Stimulated activated CD8-positive, alpha-beta memory T cell treated with anti-CD3 and anti-CD28 coated beads, Interleukin-2, amount 100 ng/mL, for 1 hour (primary cell): Measurements from ENCODE around the gene PDCD1.
A peak's percentile ranks its signal among the peaks of the same experiment; 100 is the strongest.
"Not testable (repeated sequence)": the region's sequence is repeated elsewhere in the genome, so short reads cannot be mapped to it uniquely, and the experiment has no call there.

Experiments used
- DNase-seq, 2 donors: peaks; one replicate each; pipeline ENCODE4 v3.0.0-alpha.2; 2020; ENCODE audit warnings: low read depth in 2 of 2

PDCD1 gene

GRCh38 chr2:241877989-241878970 lies 19.6 kb upstream of the PDCD1 start:
- DNase-seq, result peak in 1 of 2 donors; percentile 53

GRCh38 chr2:241877197-241877685 lies 18.5 kb upstream of the PDCD1 start:
- no peak for DNase-seq

DNA sequence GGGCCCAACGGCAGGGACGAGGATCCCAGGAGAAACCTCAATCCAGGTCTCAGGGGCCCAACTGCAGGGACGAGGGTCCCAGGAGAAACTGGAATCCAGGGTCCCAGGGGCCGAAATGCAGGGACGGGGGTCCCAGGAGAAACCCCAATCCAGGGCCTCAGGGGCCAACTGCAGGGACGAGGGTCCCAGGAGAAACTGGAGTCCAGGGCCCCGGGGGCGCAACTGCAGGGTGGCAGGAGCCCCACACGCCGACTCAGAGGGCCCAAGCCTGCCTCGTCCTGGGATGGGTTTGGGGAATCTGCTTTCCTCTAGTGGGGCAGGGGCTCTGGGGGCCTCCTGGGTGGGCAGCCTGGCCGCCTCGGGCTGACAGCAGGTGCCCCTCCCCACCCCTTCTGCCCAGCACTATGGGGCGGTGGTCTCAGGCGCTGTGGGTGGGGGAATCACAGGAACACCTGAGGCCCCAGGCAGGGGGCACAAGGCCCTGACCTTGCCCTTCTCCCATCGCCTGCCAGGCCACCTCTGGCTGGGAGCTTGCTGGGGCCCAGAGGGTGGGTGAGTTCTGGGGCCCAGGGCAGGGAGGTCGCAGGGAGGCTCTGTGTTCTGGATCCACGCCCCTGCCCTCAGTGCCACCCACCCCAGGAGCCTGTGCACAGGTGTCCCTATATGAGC lies 18.0 kb upstream of the PDCD1 start:
- DNase-seq, result no peak

DNA sequence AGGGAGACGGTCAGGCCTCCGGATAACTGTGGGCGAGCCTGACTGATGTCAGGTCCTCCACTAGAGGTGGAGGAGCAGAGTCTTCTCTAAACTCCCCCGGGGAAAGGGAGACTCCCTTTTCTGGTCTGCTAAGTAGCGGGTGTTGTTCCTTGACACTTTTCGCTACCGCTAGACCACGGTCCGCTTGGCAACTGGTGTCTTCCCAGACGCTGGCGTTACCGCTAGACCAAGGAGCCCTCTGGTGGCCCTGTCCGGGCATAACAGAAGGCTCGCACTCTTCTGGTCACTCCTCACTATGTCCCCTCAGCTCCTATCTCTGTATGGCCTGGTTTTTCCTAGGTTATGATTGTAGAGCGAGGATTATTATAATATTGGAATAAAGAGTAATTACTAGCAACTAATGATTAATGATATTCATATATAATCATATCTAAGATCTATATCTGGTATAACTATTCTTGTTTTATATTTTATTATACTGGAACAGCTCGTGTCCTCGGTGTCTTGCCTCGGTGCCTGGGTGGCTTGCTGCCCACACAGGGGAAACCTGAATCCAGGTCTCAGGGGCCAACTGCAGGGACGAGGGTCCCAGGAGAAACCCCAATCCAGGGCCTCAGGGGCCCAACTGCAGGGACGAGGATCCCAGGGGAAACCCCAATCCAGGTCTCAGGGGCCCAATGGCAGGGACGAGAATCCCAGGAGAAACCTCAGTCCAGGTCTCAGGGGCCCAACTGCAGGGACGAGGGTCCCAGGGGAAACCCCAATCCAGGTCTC lies 17.2 kb upstream of the PDCD1 start:
- DNase-seq, result not testable (repeated sequence)

DNA sequence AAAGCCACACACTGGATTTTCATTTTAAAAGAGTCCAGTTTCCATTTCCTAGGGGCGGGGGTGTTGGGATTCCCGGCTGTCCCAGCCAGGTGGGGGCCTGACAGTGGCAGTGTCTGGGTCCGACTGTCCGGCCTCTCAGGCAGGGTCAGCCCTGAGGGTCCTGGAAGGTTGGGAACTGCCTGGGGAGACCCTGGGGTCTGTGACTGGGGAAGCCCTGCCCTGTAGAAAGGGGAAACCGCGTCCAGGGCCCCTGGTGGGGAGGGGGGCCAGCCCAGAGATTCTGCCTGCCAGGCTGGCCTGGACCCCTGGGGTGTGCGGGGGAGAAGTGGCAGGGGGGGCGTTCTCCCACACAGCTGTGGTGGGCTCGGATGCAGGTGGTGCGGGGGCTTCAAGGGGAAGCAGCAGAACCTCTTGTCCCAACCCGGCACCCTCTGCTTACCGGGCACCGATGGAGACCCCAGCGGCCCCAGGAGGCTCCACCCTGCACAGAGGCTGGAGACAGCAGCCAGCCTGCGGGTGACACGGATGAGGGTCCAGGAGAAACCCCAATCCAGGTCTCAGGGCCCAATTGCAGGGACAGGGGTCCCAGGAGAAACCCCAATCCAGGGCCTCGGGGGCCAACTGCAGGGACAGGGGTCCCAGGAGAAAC lies 15.7 kb upstream of the PDCD1 start:
- DNase-seq, result no peak

GRCh38 chr2:241873803-241874110 lies 15.1 kb upstream of the PDCD1 start:
- DNase-seq, result no peak

GRCh38 chr2:241873081-241873802 lies 14.5 kb upstream of the PDCD1 start:
- no peak for DNase-seq

GRCh38 chr2:241872313-241872642 lies 13.6 kb upstream of the PDCD1 start:
- no peak for DNase-seq

- no peak for DNase-seq
Measured at GRCh38 chr2:241871538-241872312, 13.0 kb upstream of the PDCD1 start.

DNA sequence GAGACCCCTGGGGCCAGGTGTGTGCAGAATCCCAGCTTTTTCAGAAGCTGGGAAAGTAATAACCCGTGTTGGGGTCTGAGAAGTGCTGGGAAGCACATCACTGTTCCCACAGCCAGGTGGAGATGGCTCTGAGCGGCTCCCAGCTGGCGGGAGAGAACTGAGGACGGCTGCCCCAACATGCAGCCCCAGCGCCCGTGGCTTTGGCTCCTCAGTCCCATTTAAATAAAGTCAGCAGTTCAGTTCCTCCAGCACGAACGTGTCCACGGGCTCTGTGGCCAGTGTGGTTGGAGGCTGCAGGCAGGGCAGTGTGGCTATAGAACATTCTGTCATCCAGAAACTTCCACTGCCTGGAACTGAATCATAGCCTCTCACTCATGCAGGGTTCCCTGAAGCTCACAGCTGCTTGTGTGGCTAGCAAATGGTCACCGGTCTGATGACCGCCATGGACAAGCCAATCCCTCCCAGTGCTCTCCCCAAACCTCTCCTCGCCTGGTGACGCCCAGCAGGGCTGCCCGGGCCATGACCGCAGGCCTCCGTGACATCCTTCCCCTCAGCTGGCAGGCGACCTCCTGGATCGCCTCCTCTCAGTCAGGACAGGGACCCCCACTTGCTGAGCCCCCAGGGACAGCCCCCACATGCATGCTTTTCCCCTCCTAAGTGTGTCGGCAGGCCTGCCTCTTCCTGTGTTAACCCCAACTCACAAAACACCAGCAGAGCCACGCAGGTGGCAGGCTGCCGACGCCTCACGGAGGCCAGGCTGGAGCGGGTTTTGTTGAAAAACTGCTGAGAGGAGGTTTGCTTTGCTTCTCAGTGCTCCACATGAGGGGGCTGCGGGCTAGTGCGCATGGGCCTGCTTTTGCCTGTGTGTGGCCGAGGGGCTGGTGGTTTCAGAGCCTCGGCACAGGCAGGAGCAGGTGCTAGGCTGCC lies 12.2 kb upstream of the PDCD1 start:
- DNase-seq, result no peak

GRCh38 chr2:241870081-241870541 lies 11.4 kb upstream of the PDCD1 start:
- no peak for DNase-seq

GRCh38 chr2:241869087-241869961 lies 10.6 kb upstream of the PDCD1 start, which contains the start of gene RTP5:
Gene RTP5 (plus strand): TSS chr2:241869729. CDS start chr2:241869757, 28 bp downstream.
- DNase-seq, result no peak

- DNase-seq, result no peak
Measured at GRCh38 chr2:241868661-241869081, 10.0 kb upstream of the PDCD1 start.

DNA sequence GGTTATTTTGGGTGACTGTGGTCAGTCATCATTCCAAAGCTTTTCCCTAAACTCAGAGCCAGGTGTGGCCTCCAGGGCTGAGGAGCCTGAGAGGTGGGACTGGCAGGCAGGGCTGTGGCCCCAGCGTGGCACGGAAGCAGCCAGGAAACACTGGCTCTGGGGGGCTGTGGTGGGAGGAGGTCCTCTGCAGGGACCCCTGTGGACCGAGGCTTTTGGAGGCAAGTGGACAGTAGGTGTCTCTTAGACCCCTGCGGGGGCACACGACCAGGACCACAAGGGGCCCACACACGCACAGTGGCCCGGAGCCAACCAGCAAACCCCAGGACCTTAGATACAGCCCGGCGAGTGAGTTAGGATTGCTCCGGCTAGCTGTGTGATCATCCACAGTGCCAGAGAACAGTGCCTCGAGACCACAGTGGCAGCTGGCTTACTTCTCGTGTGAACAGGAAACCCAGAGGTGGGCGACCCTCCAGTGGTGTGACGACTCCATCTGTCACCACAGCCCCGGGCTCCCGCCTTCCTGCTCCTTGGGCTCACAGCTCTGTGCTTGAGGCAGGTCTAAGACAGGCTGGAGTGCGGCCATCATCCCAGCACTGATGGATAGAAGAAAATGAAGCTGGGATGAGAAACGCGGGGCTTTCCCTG lies 9.2 kb upstream of the PDCD1 start:
- no peak for DNase-seq

GRCh38 chr2:241866790-241867645 lies 8.3 kb upstream of the PDCD1 start:
- no peak for DNase-seq

GRCh38 chr2:241865957-241866789 lies 7.5 kb upstream of the PDCD1 start:
- no peak for DNase-seq
